ENCODE measurements around the gene PCSK6.

PCSK6 gene

DNA sequence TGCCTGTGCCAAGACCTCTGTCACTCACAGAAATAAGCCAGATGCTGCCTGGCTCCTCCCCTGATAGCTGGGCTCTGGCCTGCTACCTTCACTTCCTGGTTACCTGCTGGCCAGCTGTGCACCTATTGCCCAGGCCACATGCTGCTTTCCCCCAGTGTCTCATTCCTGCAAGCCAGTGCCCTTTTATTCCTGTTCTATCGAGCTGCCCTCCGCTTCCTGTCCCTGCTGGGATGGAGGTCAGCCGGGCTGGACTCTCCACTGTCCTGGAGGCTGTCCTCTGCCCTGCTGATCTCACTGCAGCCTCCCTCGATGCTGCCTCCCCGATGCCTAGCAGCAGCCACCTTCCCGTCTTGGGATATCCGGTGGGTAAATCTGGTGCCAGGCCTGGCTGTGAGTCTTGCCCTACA is 157.4 kb downstream of the PCSK6 start:
- no peak for DNase-seq

DNA sequence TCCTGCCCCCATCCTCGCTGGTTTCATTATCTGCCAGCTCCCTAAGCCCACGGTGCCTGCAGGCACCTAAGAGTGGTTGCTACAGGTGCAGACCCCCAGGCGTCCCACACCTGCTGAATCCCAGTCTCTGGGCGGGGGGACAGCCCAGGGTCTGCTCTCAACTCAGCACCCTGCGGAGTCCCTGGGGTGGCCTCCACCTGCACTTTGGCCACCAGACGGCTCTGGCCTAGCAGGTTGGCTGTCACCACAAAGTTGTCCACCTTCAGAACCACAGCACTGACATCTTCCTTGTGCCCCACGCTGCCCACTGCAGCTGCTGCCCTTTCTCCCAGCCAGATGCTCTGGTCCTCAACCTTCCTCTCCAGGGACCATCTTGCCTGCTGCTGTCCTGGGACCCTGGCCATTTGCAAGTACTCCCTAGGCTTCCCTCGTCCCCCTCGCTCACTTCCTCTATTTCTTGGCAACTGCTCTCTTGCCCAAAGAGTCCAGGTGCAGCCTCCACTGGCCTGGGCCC is 159.6 kb downstream of the PCSK6 start:
- DNase-seq, result no peak

- DNase-seq, result no peak
Observed at GRCh38 chr15:101329309-101329863, 160.1 kb downstream of the PCSK6 start.

- no peak for DNase-seq
Observed at GRCh38 chr15:101328001-101328400, 161.5 kb downstream of the PCSK6 start.

GRCh38 chr15:101327147-101327740 is 162.3 kb downstream of the PCSK6 start:
- no peak for DNase-seq

- no peak for DNase-seq
Observed at GRCh38 chr15:101326462-101327146, 162.9 kb downstream of the PCSK6 start.

DNA sequence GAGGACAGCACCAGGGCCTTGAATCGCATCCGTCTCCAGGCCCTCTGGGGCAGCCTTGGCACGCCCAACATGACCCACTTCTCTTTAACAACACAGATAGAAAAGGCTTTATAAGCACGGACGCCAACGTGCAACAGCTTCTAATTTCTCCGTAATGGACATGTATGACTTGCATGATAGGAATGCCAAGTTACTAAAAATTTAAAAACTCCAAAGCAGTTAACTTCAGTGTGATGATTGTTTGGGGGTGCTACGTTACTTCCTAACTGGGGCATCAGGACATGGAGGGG is 163.5 kb downstream of the PCSK6 start:
- no peak for DNase-seq

GRCh38 chr15:101325263-101326025 is 164.1 kb downstream of the PCSK6 start:
- DNase-seq, result no peak

DNA sequence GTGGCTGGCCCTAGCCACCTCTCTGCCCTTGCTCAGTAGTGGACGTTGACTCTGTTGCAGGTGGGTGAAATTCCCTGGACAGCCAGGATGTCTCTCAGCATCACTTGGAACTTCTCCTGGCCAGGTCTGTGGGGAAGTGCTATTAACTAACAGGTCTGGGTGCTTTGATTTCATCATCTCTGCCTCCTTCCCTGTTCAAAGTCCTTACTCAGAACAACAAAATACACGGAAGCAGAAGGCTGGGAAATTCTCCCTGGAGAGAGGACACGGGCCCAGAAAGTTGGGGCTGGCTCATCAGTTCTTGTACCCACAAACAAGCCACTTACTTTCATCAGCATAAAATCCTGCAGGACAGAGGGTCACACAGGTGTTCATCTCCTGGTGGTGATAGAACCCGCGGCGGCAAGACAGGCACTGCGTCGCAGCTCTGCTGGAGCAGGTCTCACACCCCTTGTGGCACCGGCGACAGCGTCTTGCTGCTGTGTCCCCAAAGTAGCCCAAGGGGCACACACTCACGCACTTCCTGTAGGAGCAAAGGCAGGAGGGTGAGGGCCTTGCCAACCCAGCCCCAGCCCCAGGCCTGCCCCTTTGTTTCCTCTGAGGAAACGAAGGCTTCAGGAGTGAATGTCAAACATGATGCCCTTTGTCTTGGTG is 164.9 kb downstream of the PCSK6 start:
- DNase-seq, result no peak

DNA sequence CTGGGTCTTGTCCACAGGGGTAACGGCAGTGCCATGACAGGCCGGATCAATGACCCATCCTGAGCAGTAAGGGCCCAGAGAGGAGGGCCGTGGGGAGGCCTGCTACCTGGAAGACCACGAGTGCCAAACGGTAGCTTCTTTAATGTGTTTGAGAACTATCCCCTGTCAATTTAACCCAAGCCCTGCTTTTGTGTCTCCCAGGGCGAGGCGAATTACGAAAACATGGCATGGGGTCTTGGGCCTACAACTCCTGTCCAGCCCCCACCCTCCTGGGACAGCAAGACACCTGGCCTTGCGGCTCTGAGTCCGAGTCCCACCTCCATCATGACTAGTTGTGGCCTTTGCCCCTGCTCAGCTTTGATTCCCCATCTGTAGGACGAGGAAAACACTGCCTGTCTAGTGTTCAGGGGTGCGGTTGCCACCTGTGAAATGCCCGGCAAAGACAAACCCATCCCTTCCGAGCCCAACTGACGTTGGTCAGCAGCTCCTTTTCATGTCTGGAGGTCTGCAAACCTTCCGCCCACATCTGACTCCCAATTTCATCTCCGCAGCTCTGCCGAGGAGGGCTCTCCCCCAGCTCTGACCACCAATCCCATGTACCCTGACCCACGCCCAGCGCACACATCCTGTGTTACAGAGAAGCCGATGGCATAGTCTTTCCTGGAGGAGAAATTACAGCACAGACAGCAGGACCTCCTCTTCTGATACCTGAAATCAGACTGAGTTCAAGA is 165.5 kb downstream of the PCSK6 start:
- DNase-seq, result no peak

GRCh38 chr15:101322854-101323477 is 166.5 kb downstream of the PCSK6 start:
- no peak for DNase-seq

DNA sequence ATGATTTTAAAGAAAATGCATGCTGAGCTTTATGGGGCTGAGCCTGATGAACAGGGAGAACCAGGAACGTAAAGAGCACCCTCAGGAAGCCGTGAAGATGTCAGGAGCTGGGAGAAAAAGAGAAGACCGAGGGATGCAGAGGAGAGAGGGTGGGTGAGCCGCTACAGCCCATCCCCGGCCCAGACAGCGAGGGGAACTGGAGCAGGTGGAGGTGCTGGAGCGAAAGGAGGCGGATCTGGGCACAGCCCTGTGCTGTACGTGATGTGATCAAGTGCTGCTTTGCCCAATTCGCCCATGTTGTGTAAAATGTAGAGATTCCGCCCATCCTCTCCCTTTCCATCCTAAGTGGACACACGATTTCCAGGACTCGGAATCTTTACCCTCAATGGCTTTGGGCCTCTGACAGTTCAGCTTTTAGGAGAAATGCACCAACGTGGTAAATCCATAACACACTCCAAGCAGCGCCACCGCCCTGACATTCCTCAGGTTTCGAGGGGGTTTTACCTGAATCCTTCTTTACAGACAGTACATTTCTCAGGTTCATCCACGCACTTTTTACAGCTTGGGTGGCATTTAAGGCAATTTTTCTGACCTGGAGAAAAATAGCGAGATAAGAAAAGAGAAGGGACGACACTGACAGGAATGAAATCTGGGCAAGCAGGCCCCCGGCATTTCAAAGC is 167.4 kb downstream of the PCSK6 start:
- no peak for DNase-seq

- peak in 1 of 56 donors; percentile 27 for DNase-seq
Observed at GRCh38 chr15:101320501-101321052, 168.9 kb downstream of the PCSK6 start.

DNA sequence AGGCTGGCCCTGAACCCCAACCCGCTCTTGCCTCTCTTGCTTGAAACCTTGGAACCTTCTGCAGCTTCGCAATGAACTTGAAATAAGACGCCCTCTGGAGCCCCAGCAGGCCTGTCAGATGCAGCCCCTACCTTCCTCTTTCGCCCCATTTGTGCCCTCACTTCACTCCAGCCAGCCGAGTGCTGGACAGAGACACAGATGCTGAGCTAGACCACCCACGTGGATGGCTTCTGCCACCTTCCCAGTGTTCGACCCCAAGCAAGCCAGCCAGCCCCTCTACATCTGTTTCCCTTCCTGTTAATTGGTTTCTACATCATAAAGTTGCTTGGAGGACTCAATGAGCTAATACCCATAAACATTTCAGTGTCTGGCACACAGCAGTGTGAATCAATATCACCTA is 170.7 kb downstream of the PCSK6 start:
- no peak for DNase-seq

- no peak for DNase-seq
Observed at GRCh38 chr15:101318147-101318819, 171.2 kb downstream of the PCSK6 start.

- no peak for DNase-seq
Observed at GRCh38 chr15:101317336-101317872, 172.1 kb downstream of the PCSK6 start.

GRCh38 chr15:101316529-101316928 is 173.0 kb downstream of the PCSK6 start:
- no peak for DNase-seq

GRCh38 chr15:101315736-101316135 is 173.8 kb downstream of the PCSK6 start:
- no peak for DNase-seq

All from amygdala (tissue), 56 donors.